Breast epithelium (tissue), 4 donors: ENCODE measurements around the gene RIT2. TPM values are rescaled to one million over a fixed set of nuclear protein-coding genes. Genes with fewer than 3 reads are reported as not detected.

Source experiments
- DNase-seq, 2 donors: peaks; one replicate each; pipeline ENCODE4 v3.0.0-alpha.2; 2019; ENCODE audit warnings: low spot score in 2 of 2
- H3K27ac ChIP-seq, 2 donors: fragments of 200-600 bp; sonication (generic) in 1 of 2; one replicate each; pipeline ENCODE4 v1.5.1; 2016 to 2019; ENCODE audit warnings: mild to moderate bottlenecking in 1 of 2
- H3K27me3 ChIP-seq, 2 donors: fragments of 200-600 bp; sonication (generic) in 1 of 2; one replicate each; pipeline versions ENCODE4 v1.5.1 to v1.6.0; 2017 to 2019; ENCODE audit warnings: control low read depth in 1 of 2, mild to moderate bottlenecking in 1 of 2
- H3K36me3 ChIP-seq: fragments of 200-600 bp; one replicate; pipeline ENCODE4 v1.5.1; 2019
- H3K4me1 ChIP-seq, 2 donors: fragments of 200-600 bp; sonication (generic); one replicate each; pipeline ENCODE4 v1.5.1; 2016 to 2019; ENCODE audit warnings: control low read depth in 1 of 2
- H3K4me3 ChIP-seq, 3 donors: fragments of 200-600 bp; sonication (generic); 1 replicate in 2 of 3; 2 replicates in 1 of 3; pipeline ENCODE4 v1.5.1; 2016 to 2019; ENCODE audit warnings: mild to moderate bottlenecking in 3 of 3, moderate library complexity in 2 of 3
- H3K9me3 ChIP-seq, 2 donors: fragments of 200-600 bp; sonication (generic) in 1 of 2; one replicate each; pipeline ENCODE4 v1.5.1; 2016 to 2019; ENCODE audit warnings: control low read depth in 1 of 2
- POLR2A ChIP-seq: fragments of 450-650 bp; IDR thresholded peaks from one replicate; pipeline ENCODE4 v1.6.1; 2016; ENCODE audit warnings: antibody characterized with exemption, mild to moderate bottlenecking, moderate library complexity
- POLR2AphosphoS5 ChIP-seq, 3 donors: sonication (generic); formaldehyde crosslinking; IDR thresholded peaks; one replicate each; pipeline ENCODE4 v1.6.1; 2017; ENCODE audit warnings: antibody characterized with exemption in 3 of 3
- intact Hi-C: fragments of 100-400 bp; cut with DNase I; formaldehyde crosslinking; loops from one replicate; pipeline ENCODE4 v1.15.1; 2023; ENCODE audit warnings: low total_unique reads
- total RNA-seq, 3 donors: library from RNA; depleted of rRNA; stranded (reverse); fragments of >200 nt; gene quantifications; one replicate each; pipeline ENCODE4 v1.1.0, GENCODE V29; 2016
- TF ChIP-seq, protein P1 (sequence below), 3 donors: fragments of 450-650 bp; IDR thresholded peaks; one replicate each; pipeline ENCODE4 v1.5.1; 2016 to 2017; ENCODE audit warnings: antibody characterized with exemption in 3 of 3, mild to moderate bottlenecking in 3 of 3, moderate library complexity in 3 of 3

The RIT2 gene
- total RNA-seq, 3 donors from 2014 or later = not detected

DNA sequence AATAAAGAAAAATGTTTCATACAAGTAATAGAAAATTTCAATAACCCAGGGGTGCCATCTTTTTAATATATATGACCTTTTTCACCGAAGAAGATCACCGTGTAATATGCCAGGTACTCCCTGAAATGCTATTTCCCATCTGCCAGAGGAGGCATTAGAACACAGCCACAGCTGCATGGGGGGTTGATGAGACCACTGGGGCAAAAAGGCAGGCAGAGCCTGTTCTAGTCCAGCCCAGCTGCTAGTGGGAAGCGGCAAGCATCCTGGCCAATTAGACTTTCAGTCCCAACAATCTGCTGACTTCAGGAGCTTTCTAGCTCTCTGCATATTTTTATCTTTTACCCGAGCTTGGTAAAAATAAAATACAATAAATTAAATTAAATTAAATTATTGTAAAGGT is 362.6 kb downstream of the RIT2 start:
- TF ChIP-seq POLR2A (no peak), POLR2AphosphoS5 (IDR thresholded peaks at IDR 0.05) (no peak)
- TF ChIP-seq, protein P1, sequence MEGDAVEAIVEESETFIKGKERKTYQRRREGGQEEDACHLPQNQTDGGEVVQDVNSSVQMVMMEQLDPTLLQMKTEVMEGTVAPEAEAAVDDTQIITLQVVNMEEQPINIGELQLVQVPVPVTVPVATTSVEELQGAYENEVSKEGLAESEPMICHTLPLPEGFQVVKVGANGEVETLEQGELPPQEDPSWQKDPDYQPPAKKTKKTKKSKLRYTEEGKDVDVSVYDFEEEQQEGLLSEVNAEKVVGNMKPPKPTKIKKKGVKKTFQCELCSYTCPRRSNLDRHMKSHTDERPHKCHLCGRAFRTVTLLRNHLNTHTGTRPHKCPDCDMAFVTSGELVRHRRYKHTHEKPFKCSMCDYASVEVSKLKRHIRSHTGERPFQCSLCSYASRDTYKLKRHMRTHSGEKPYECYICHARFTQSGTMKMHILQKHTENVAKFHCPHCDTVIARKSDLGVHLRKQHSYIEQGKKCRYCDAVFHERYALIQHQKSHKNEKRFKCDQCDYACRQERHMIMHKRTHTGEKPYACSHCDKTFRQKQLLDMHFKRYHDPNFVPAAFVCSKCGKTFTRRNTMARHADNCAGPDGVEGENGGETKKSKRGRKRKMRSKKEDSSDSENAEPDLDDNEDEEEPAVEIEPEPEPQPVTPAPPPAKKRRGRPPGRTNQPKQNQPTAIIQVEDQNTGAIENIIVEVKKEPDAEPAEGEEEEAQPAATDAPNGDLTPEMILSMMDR (IDR thresholded peaks at IDR 0.05) = no peak
- Histone ChIP-seq H3K36me3 (no peaks in the 10 kb centered on the region), H3K9me3 (no peaks in the 10 kb centered on the region), H3K4me3 (no peak overlapping the region), H3K27me3 (no peaks in the 10 kb centered on the region), H3K27ac (no peak overlapping the region), H3K4me1 (no peaks in the 10 kb centered on the region)
- intact Hi-C loops = no loop called here
- no peak for DNase-seq

DNA sequence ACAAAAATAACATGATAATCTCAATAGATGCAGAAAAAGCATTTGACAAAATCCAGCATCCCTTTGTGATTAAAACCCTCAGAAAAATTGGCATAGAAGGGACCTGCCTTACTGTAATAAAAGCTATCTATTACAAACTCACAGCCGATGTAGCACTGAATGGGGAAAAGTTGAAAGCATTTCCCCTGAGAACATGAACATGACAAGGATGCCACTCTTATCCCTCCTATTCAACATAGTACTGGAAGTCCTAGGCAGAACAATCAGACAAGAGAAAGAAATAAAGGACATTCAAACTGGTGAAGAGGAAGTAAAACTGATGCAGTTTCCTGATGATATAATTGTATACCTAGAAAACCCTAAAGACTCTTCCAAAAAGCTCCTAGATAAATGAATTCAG is 368.7 kb downstream of the RIT2 start:
- H3K4me3 ChIP-seq = no peak overlapping the region
- intact Hi-C loops = no loop called here
- TF ChIP-seq POLR2AphosphoS5 (IDR thresholded peaks at IDR 0.05) = no peak
- no peaks in the 10 kb centered on the region for H3K36me3 ChIP-seq
- H3K9me3 ChIP-seq = no peaks in the 10 kb centered on the region
- no peak overlapping the region for H3K27ac ChIP-seq
- no peak for DNase-seq
- no peaks in the 10 kb centered on the region for H3K27me3 ChIP-seq
- no peaks in the 10 kb centered on the region for H3K4me1 ChIP-seq

- H3K9me3 ChIP-seq = no peaks in the 10 kb centered on the region
- no peak for DNase-seq
- H3K27me3 ChIP-seq = no peaks in the 10 kb centered on the region
- H3K36me3 ChIP-seq = no peaks in the 10 kb centered on the region
- no peak overlapping the region for H3K4me3 ChIP-seq
- TF ChIP-seq POLR2AphosphoS5 (IDR thresholded peaks at IDR 0.05) = no peak
- TF ChIP-seq POLR2A = no peak
- TF ChIP-seq, protein P1 (IDR thresholded peaks at IDR 0.05) = no peak
- no peak overlapping the region for H3K27ac ChIP-seq
- H3K4me1 ChIP-seq = no peaks in the 10 kb centered on the region
- intact Hi-C loops = no loop called here
Measured at GRCh38 chr18:42745931-42746330, 369.6 kb downstream of the RIT2 start.

DNA sequence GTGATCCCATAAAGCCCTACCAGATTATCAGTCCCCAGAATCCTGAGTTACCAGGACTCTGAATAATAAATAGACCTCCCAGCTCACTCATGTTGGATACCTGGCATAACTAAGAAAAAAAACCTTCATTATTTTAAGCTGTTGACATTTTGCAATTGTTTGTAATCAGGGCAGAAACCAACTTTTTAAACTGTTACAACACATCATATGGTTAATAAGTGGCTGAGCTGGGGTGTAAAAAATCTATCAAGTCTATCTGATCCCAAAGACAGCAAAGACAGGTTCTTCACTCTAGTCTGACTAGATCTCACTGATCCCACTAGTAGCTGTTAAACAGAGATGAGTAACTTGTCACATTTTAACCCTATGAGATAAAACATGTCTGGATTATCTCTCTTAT is 370.3 kb downstream of the RIT2 start:
- no peaks in the 10 kb centered on the region for H3K4me1 ChIP-seq
- H3K27me3 ChIP-seq = no peaks in the 10 kb centered on the region
- H3K27ac ChIP-seq = no peak overlapping the region
- no peak overlapping the region for H3K4me3 ChIP-seq
- no peaks in the 10 kb centered on the region for H3K36me3 ChIP-seq
- TF ChIP-seq, protein P1 (IDR thresholded peaks at IDR 0.05) = no peak
- TF ChIP-seq POLR2AphosphoS5 (IDR thresholded peaks at IDR 0.05) = no peak
- no peak for TF ChIP-seq POLR2A
- no peaks in the 10 kb centered on the region for H3K9me3 ChIP-seq
- DNase-seq = no peak
- intact Hi-C loops = no loop called here

- H3K36me3 ChIP-seq = no peaks in the 10 kb centered on the region
- intact Hi-C loops = no loop called here
- no peaks in the 10 kb centered on the region for H3K9me3 ChIP-seq
Measured at GRCh38 chr18:42743373-42744138, 371.9 kb downstream of the RIT2 start.

More at GRCh38 chr18:42743373-42744138, 371.9 kb downstream of the RIT2 start:
- no peak for TF ChIP-seq POLR2A
- TF ChIP-seq, protein P1 (IDR thresholded peaks at IDR 0.05) = no peak
- TF ChIP-seq POLR2AphosphoS5 (IDR thresholded peaks at IDR 0.05) = no peak
- no peaks in the 10 kb centered on the region for H3K27me3 ChIP-seq
- H3K4me1 ChIP-seq = no peaks in the 10 kb centered on the region
- no peak for DNase-seq
- H3K4me3 ChIP-seq = no peak overlapping the region
- H3K27ac ChIP-seq = no peak overlapping the region
